HS-5 (cell line): Measurements from ENCODE around the gene FUZ.
A peak's percentile ranks its signal among the peaks of the same experiment; 100 is the strongest.

Source experiments
- DNase-seq: peaks from one replicate; pipeline ENCODE4 v3.0.0-alpha.2; 2012; ENCODE audit warnings: low read depth

Gene FUZ

GRCh38 chr19:49776371-49776764 is 36.7 kb downstream of the FUZ start:
- DNase-seq = no peak

- DNase-seq = no peak
These were observed 37.2 kb downstream of the FUZ start for GRCh38 chr19:49775742-49776370.

GRCh38 chr19:49774969-49775368 is 38.1 kb downstream of the FUZ start:
- DNase-seq = no peak

GRCh38 chr19:49773663-49774350 is 39.3 kb downstream of the FUZ start:
- DNase-seq = no peak

GRCh38 chr19:49772850-49773432 is 40.2 kb downstream of the FUZ start:
- DNase-seq = no peak

GRCh38 chr19:49771674-49772139 is 41.4 kb downstream of the FUZ start:
- no peak for DNase-seq

- DNase-seq = no peak
These were observed 42.6 kb downstream of the FUZ start for GRCh38 chr19:49770529-49770928.

GRCh38 chr19:49767967-49768581 is 45.0 kb downstream of the FUZ start:
- no peak for DNase-seq

- DNase-seq = no peak
These were observed 45.7 kb downstream of the FUZ start for GRCh38 chr19:49767381-49767780.

- DNase-seq = no peak
These were observed 46.2 kb downstream of the FUZ start, which contains the start of gene AP2A1 for GRCh38 chr19:49766930-49767299. AP2A1 (plus strand) TSS chr19:49767001; CDS start chr19:49767134, 133 bp downstream.

GRCh38 chr19:49766007-49766929 is 46.8 kb downstream of the FUZ start:
- DNase-seq = peak; percentile 99

- DNase-seq = no peak
These were observed 48.8 kb downstream of the FUZ start for GRCh38 chr19:49764341-49764740.

GRCh38 chr19:49763230-49763629 is 49.9 kb downstream of the FUZ start, which contains the start of gene TSKS:
TSKS (minus strand) TSS chr19:49763306; CDS start chr19:49763247, 59 bp downstream.
- no peak for DNase-seq

GRCh38 chr19:49761625-49762311 is 51.3 kb downstream of the FUZ start:
- no peak for DNase-seq

GRCh38 chr19:49761249-49761624 is 51.9 kb downstream of the FUZ start:
- DNase-seq = no peak

- DNase-seq = no peak
These were observed 54.8 kb downstream of the FUZ start for GRCh38 chr19:49758292-49758691.
